B cell (primary cell): ENCODE results near the gene DNAH11.

Experiments
- CTCF ChIP-seq: fragments of 200-600 bp; IDR thresholded peaks from one replicate; pipeline ENCODE4 v1.8.0; 2022; ENCODE audit warnings: antibody characterized with exemption, mild to moderate bottlenecking
- EZH2 ChIP-seq: IDR thresholded peaks from 2 replicates; pipeline ENCODE4 v1.6.1; 2012; ENCODE audit warnings: borderline replicate concordance, low read depth, mild to moderate bottlenecking, moderate library complexity, low read length; ENCODE audit not compliant: insufficient read depth, poor library complexity, severe bottlenecking

- no peak for TF ChIP-seq CTCF
- TF ChIP-seq EZH2 = no peak
These were observed 395.6 kb downstream of the DNAH11 start for GRCh38 chr7:21938463-21938862.
